IPS DF 19.7 (cell line): ENCODE results near the gene DGKG.

Experiments used
- DNase-seq: peaks from one replicate; pipeline ENCODE4 v3.0.0-alpha.2; 2013; ENCODE audit warnings: low read depth, low spot score

The DGKG gene

DNA sequence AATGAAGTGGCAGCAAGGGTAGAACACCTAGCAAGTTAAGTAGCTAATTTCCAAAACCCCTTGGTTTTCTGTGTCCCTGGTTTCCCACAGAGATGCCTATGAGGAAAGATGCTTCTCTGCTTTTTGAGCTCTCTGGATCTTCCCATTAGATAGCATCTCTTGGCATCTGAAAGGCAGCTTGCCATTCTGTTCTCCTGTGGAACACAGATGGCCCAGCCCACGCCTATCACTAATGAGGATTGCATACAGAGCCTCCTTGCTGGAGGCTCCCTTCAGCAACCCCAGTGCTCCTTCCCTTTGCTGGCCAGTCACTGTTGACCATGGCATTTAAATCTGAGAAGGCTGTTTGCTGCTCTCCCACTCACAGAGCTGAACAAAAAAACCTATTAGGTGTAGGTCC is 218.8 kb downstream of the DGKG start:
- DNase-seq: no peak

DNA sequence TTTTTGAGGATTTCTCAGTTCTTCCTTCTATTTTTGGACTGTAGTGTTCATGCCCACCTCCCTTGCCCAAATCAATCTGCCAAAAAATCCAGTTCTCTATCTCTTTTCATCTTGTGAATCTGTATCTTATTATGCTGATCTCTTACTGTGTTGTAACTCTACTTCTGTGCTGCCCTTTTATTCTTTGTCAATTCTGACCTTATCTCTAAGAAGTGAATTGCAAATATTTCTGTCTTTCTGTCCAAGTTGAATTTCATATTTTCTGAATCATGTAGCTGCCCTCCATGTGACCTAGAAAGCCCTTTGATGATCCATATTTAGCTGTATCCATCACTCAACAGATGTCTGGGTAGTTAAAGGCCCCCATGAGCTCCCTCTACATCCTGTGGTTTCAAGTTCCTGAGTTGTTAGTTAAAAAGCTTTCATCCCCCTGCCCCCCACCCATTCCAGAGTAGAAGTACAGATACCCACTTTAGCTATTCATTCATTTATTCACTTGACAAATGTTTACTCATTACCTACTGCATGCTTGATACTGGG is 219.6 kb downstream of the DGKG start:
- no peak for DNase-seq

DNA sequence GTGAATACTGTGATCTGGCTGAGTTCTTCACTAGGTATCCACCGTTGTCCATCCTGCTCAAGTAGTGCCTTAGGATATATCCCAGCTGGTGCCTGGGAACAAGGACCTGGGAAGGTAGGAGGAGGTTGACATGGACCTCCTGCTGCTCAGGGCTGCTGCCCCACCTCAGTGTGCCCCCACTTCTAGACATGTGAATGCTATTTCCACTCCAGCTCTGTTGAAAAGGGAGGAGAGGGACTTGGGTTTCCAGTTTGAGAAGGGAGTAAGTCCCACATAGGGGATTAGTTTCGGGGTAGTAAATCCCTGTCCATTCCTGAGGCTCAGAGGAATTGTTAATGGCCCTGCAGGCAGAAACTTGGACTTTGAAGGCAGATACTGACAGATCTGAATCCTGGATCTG is 220.2 kb downstream of the DGKG start:
- no peak for DNase-seq

DNA sequence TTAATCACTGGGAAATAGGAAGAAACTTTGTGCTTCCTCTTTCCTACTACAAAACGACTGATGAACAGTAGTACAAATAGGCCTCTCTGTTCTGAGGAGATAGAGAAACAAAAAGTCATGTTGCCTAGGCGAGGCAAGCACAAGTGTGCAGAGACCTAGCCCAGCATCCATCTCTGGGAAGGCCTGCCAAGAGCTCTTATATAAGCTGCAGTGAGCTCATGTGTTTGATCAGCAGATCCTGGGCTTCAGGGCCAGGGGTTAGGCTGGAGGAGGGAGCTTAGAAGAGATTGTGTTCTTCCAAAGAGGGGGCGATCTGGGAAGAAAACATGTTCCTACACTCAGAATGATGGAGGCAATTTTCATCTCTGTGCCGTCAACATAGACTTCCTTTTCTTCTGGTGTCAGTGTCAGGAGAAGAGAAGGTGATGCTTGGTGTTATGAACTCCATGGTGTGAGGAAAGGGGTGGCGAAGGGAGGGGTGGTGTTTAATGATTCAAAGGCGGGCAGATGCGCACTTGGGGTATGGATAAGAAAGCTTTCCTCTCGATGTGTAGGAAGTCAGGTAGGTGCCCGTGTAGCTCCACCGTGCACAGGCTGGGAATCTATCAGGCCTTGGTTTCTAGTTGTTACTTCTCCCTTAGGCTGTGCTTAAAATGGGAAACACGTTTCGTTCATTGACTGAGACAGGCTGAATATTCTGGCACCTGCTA is 223.6 kb downstream of the DGKG start:
- DNase-seq: no peak

- no peak for DNase-seq
These were observed 224.9 kb downstream of the DGKG start for GRCh38 chr3:186137051-186137685.

- no peak for DNase-seq
These were observed 228.1 kb downstream of the DGKG start for GRCh38 chr3:186133980-186134379.

DNA sequence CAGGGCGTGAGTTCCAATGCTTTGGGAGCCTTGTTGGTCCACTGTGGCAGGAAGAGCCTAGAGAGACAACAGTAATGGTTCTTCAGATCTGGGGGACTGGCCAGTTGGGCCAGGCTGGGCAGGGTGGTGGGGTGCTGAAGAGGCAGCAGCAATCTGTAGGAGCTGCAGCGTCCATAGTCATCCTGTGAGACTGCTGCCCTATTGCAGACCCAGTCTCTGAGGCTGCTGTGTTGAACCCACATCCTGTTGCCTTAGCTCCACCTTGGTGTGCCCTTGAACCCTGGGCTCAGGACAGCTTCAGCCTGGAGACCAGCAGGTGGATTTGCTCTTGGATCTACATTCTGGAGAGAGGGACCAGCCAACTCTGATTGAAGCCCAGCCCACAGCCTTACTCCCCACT is 229.5 kb downstream of the DGKG start:
- no peak for DNase-seq

DNA sequence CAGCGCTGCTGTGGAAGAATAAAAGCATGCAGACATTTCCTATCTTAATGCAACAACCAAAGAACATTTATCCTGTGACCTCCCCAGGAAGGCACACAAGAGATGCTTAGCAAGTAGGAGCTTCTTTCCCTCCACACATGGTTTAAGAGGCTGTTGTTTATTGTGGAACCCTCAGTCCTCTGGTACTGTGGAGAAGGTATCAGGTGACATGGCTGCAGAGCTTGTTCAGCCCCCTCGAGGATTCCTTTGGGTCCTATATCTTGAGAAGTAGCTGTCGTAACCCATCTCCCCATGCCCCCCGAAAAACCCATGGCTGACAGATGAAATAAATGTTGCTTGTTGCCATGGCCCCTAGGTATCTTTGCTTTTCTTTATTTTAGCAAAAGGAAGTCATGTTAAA is 232.8 kb downstream of the DGKG start:
- DNase-seq: no peak

DNA sequence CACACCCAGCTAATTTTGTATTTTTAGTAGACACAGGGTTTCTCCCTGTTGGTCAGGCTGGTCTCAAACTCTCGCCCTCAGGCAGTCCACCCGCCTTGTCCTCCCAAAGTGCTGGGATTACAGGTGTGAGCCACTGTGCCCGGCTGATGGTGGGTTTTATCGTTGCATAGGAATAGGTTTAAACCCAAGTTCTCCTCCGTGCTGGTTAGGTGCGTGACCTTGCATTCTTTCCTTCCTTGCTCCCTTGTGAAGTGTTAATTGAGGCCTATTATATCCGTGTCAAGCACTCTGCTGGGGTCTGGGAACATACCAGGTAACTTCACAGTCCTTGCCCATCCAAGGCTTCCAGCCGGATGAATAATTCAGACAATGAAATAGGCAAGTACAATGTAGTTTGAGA is 233.9 kb downstream of the DGKG start:
- DNase-seq: peak; percentile 75

DNA sequence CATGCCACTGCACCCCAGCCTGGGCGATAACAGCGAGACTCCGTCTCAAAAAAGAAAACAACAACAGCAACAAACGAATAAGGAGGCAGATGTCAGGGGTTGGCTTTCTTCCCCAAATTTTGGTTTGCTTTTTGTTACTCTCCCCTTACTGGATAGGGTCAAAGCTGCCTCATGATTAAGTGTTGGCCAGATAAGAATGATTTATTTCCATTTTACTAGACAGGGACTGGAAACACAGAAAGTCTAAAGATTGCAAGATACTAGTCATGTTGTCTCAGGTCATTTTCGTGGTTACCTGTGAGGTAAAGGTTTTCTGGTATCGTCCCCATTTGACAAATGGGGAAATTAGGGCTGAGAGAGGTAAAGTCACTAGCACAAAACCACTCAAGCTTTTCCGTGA is 234.6 kb downstream of the DGKG start:
- no peak for DNase-seq

- no peak for DNase-seq
These were observed 236.9 kb downstream of the DGKG start for GRCh38 chr3:186125118-186125517.

- DNase-seq: no peak
These were observed 237.4 kb downstream of the DGKG start for GRCh38 chr3:186124592-186124991.

- DNase-seq: no peak
These were observed 239.0 kb downstream of the DGKG start for GRCh38 chr3:186123012-186123411.

- DNase-seq: peak; percentile 48
These were observed 240.1 kb downstream of the DGKG start for GRCh38 chr3:186121968-186122367.

DNA sequence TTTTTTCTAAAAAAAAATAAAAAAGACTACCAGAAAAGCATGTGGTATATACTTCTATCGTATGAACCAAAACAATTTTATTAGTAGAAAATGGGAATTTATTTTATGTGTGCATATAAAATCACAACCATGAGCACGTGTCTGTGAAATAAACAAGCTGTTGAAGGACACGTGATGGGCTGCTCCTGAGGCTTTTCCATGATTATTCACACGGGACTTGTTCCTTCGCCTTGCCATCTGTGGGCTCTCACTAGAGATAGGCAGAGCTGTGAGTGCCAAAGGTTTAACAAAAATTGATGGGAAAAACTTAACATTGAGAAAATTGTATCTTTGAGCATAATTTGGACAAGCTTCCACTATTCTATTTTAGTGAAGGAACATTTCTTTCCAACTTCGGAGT is 240.8 kb downstream of the DGKG start:
- no peak for DNase-seq

DNA sequence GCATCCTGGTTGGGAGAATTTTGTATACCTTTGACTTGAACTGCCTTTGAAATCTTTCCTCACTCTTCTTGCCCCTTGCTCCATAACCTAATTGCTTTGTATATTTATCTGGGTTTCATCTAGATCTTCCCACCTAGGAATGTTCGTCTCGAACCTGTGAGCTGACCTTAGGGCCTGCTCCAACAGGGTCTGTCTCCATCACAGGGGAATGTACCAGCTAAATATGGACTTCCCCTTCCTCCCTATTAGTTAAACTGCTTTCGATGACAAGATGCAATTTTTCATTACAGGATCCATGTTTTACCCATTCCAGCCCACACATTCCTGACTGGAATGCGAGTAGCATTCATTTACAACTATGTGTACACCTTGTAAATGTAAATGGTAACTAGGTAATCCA is 242.5 kb downstream of the DGKG start:
- DNase-seq: no peak

- no peak for DNase-seq
These were observed 243.3 kb downstream of the DGKG start for GRCh38 chr3:186118692-186119091.

GRCh38 chr3:186117521-186118134 is 244.4 kb downstream of the DGKG start:
- no peak for DNase-seq

DNA sequence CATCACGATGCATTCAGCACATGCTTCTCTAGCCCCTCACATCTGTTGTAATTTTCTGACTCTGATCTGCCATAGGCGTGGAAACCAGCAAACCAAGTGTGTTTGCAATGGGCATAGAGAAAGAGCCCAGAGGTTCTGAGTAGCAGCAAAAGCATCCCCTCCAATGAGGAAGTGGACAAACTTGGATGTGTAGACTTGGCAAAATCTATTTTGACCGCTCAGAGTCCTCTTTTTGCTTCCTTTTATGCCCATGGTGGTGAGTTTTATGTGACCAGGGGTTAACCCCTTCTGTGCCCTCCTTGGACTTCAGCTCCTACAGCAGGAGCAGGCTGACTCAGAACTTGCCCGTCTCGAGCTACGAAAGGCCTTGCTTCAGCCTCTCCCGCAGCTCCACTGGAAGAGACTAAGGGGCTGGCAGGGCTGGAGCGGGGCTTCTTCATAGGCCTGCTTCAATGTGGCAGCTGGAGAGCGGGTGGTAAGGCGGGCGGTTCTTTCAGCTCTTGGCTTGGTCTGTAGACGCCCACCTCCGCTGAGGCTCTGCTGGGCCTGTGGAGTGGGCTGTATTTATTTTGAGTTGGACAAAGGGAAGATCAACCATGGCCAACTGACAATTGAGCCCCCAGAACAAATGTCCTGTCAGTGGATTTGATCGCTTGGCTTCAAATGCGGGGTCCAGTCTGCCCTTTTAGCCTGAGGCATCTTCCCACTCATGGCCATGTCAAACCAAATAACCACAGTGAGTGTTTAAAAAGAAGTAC is 246.6 kb downstream of the DGKG start:
- DNase-seq: no peak

DNA sequence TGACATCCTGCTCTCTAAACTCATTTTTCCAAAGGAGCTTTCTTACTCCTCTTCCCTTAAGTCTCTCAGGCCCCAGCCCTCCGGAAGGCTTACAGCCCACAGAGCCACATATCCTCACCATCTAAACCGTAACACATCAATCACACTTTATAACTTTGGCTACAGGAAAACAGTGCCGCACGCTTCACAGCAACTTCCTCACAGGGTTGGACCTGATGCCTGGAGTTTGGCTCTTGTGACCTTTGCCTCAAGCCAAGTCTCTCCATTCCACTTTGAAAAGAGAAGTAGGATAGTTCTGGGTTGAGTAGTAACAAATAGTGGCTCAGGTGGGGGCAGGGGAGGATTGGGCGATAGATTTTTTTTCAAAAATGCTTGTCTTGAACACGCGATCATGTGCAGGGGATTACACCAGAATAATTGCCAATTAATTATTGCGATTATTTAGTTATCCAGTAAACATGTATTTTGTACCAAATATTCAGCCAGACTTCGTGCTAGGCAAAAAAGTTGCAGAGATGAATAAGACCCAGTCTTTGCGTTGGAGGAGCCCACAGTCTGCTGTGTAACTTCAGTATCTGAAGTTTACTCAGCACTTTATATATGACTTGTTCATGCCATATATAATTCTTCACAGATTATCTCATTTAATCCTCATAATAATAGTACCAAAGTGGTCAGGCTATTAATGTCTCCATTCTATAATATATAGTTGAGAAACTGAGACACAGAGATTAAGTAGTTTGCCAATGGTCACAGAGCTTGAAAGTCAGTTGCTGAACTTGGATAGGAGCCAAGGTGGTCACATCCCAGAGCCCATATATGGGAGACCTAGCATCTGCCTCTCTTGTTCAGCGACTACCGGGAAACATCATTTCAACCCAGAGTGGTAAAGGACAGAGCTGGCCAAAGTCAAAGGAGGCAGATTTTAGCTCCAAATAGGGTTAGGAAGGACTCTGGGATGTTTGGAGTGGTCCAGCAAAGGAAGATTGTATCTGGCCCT is 250.8 kb downstream of the DGKG start:
- DNase-seq: no peak
